HK-2 (cell line): ENCODE data around the gene HIVEP1.

Experiments used
- DNase-seq: peaks from one replicate; pipeline ENCODE4 v3.0.0-alpha.2; 2018; ENCODE audit not compliant: unreplicated experiment

HIVEP1 gene

GRCh38 chr6:12189150-12189549 lies 177.0 kb downstream of the HIVEP1 start:
- DNase-seq = no peak

- no peak for DNase-seq
Measured at GRCh38 chr6:12189661-12190060, 177.5 kb downstream of the HIVEP1 start.

- DNase-seq = no peak
Measured at GRCh38 chr6:12190252-12190651, 178.1 kb downstream of the HIVEP1 start.

GRCh38 chr6:12196326-12196936 lies 184.3 kb downstream of the HIVEP1 start:
- no peak for DNase-seq

- DNase-seq = no peak
Measured at GRCh38 chr6:12198851-12199250, 186.7 kb downstream of the HIVEP1 start.

GRCh38 chr6:12200015-12200564 lies 188.0 kb downstream of the HIVEP1 start:
- no peak for DNase-seq

GRCh38 chr6:12200761-12201160 lies 188.6 kb downstream of the HIVEP1 start:
- no peak for DNase-seq

GRCh38 chr6:12203001-12203400 lies 190.9 kb downstream of the HIVEP1 start:
- peak; percentile 82 for DNase-seq

- peak; percentile 41 for DNase-seq
Measured at GRCh38 chr6:12208190-12208589, 196.1 kb downstream of the HIVEP1 start.

GRCh38 chr6:12208673-12209072 lies 196.6 kb downstream of the HIVEP1 start:
- no peak for DNase-seq
